22Rv1 (cell line): ENCODE data around the gene KCTD2.

Experiments used
- ZFX ChIP-seq: fragments of 450-650 bp; IDR thresholded peaks from 2 replicates; pipeline ENCODE4 v1.6.1; 2017; ENCODE audit warnings: antibody characterized with exemption, borderline replicate concordance
- TF ChIP-seq, protein P1 (sequence below): fragments of 450-650 bp; IDR thresholded peaks from 2 replicates; pipeline ENCODE4 v1.5.1; 2017; ENCODE audit warnings: mild to moderate bottlenecking

DNA sequence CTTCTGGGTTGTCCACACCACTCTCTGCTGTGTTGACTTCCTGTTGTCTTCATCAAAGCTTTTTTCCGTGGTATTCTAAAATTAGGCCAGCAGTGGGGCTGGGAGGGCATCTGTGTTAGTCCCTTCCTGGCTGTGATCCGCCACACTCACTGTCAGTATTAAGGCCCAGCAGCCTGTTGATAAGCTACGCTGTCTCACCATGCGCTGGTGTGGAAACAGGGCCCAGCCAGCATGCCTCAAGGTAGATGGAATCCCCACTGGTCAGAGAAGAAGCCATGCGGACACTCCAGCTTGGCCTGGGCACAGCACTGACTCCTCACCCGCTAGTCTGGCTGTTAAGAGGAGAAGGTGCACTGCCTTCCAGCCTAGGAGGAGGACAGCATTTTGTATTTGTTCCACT lies 48.2 kb upstream of the KCTD2 start:
- TF ChIP-seq, protein P1, sequence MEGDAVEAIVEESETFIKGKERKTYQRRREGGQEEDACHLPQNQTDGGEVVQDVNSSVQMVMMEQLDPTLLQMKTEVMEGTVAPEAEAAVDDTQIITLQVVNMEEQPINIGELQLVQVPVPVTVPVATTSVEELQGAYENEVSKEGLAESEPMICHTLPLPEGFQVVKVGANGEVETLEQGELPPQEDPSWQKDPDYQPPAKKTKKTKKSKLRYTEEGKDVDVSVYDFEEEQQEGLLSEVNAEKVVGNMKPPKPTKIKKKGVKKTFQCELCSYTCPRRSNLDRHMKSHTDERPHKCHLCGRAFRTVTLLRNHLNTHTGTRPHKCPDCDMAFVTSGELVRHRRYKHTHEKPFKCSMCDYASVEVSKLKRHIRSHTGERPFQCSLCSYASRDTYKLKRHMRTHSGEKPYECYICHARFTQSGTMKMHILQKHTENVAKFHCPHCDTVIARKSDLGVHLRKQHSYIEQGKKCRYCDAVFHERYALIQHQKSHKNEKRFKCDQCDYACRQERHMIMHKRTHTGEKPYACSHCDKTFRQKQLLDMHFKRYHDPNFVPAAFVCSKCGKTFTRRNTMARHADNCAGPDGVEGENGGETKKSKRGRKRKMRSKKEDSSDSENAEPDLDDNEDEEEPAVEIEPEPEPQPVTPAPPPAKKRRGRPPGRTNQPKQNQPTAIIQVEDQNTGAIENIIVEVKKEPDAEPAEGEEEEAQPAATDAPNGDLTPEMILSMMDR = no peak
- TF ChIP-seq ZFX = no peak
